Stimulated activated CD4-positive, alpha-beta T cell treated with anti-CD3 and anti-CD28 coated beads, Interleukin-12 subunit alpha, Interleukin-12 subunit beta, amount 100 ng/mL, for 4 hours (primary cell): Measurements from ENCODE around the gene OSER1.

Experiments
- DNase-seq: peaks from one replicate; pipeline ENCODE4 v3.0.0-alpha.2; 2020

OSER1 gene

GRCh38 chr20:44223721-44224120 lies 13.2 kb upstream of the OSER1 start:
- no peak for DNase-seq

DNA sequence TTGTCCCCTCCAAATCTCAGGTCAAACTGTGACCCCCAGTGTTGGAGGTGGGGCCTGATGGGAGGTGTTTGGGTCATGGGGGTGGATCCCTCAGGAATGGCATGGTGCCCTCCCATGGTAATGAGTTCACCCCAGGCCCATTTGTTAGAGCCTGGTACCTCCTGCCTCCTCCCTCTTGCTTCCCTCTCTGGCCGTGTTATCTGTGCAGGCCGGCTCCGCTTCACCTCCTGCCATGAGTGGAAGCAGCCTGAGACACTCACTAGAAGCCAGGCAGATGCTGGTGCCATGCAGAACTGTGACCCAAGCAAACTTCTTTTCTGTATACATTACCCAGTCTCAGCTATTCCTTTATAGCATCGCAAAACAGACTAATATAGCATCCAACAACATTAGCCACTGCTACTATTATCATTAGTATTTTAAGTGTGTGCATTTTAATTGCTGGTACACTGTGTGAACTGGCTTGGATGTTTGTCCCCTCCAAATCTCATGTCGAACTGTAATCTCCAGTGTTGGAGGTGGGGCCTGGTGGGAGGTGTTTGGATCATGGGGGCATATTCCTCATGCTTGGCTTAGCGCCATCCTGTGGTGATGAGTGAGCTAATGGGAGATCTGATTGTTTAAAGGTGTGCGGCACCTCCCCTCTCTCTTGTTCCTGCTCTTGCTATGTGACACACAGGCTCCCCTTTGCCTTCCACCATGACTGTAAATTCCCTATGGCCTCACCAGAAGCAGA lies 12.2 kb upstream of the OSER1 start:
- no peak for DNase-seq

DNA sequence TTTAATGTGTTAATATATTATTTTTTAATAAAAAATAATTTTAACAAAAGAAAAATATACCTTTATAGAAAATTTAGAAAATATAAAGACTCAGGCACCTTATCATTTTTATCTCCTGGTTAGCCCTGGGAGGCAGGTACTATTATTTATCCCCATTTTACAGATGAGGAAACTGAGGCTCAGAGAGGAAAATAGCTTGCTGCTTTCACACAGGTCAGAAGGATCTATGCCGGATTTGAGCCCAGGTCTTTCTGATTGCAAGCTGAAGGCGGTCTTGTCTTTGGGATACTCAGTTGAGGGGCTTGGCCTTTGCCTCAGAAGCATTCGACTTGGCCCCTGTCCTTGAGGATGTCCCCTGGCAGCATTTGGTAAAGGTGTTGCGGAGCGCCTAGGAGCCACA lies 11.5 kb upstream of the OSER1 start:
- DNase-seq = no peak

GRCh38 chr20:44221368-44221954 lies 10.9 kb upstream of the OSER1 start:
- no peak for DNase-seq

GRCh38 chr20:44219791-44220190 lies 9.2 kb upstream of the OSER1 start:
- DNase-seq = no peak

- no peak for DNase-seq
Measured at GRCh38 chr20:44219170-44219730, 8.7 kb upstream of the OSER1 start.

- no peak for DNase-seq
Measured at GRCh38 chr20:44218446-44218845, 7.9 kb upstream of the OSER1 start.

GRCh38 chr20:44217342-44218092 lies 6.9 kb upstream of the OSER1 start:
- DNase-seq = peak; percentile 55

GRCh38 chr20:44215125-44215524 lies 4.6 kb upstream of the OSER1 start:
- DNase-seq = peak; percentile 64

GRCh38 chr20:44212792-44213191 lies 2.2 kb upstream of the OSER1 start:
- no peak for DNase-seq

GRCh38 chr20:44211177-44212039 lies 837 bp upstream of the OSER1 start:
- DNase-seq = no peak

DNA sequence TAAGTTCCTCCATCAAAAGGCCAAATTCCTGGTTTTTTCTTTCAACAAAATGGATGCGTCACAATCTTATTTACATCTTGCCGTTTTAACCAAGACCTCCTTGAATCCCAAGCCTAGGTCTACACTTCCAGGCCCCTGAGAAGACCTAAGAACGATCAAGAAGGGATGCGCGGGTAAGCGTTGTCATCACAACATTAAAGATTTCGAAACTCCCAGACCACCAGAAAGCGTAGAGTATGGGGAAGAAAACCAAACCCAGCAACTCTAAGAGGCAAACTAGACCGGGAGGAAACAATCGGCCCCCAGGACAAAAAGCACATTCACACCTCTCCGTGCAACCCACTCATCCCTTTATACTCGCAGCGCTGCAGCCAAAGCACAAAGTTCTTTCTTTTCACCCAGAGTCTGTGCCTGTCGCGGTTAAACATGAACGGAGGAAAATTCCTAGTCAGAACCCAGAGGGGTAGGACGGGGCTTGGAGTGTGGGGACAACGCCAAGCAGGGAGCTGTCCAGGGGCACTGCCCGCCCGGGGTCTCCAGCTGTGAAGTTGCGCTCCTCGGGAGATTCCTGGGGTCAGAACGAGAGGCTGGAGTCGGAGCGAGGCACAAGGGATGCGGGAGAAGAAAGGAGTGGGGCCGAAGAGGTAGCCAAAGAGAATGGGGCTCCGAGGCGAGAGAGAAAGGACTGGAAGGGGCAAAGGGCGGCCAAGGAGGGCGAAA lies 725 bp downstream of the OSER1 start:
- DNase-seq = no peak

DNA sequence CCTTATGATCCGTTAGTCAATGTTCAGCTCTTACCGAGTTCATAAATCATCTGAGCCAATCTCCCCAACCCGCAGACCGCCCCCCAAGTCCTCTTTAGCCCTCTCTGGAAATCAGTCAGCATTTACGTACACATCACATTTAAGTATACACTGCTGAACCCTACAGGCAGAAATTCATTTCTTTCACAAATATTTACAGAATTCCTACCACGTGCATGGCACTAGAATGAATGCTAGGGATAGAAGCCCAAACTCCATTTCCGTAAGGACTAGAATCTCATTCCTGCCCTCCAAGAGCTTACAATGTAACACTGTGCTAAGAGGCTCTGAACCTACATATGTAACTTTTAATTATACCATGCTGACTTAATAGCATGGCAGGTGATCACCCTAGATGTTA lies 1.8 kb downstream of the OSER1 start:
- DNase-seq = no peak

GRCh38 chr20:44208165-44208564 lies 2.4 kb downstream of the OSER1 start:
- no peak for DNase-seq

DNA sequence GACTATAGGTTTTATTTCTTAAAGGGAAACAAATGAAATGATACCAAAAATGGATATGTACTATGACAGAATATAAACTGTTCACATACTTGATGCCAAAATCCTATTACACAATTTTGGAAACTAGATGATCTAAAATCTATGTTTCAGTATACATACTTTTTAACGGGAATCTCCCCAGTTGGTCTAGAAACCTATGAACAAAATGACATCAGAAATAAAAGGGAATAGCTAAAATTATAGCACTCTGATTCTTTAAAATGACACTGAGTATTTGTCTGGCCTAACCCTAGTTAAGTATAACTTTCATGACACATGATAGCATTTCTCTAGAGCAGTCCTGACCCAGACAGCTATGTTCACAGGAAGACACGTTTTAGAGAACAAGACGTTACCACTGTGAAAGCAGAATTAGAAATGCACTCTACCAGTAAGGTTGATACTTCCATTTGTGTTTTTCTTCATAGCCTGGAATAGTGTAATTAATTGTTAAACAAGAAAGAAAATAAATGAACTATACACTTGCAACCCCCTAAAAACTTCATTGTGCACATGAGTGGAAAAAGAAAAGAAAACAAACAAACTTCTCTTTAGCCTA lies 3.3 kb downstream of the OSER1 start:
- no peak for DNase-seq

- DNase-seq = no peak
Measured at GRCh38 chr20:44206132-44206531, 4.4 kb downstream of the OSER1 start.

DNA sequence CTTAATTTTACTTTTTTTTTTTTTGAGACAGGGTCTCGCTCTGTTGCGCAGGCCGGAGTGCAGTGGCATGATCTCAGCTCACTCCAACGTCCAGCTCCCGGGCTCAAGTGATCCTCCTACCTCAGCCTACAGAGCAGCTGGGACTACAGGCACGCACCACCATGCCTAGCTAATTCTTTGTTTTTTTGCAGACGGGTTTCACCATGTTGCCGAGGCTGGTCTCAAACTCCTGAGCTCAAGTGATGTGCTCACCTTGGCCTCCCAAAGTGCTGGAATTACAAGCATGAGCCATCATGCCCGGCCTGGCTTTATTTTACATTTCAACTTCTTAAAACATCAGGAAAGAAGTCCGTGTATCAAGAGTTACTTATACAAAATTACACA lies 5.7 kb downstream of the OSER1 start:
- no peak for DNase-seq

GRCh38 chr20:44204156-44204831 lies 6.3 kb downstream of the OSER1 start:
- no peak for DNase-seq

DNA sequence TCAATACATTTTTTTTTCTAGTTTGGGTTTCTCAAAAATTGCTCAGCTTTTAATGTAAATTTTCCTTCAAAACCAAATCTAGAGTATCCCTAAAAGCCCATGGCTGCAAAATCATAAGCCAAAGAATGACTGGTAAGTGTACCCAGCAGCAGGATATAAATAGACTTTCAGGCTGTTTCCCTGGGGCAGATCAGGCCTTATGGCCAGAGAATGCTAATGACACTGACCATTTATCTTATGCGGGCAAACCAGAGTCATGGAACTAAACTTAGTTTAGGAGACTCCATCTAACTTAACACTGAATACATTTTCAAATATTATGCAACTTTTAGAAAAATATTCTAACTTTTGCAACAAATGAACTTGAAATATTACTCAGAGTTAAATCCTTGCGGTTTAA lies 7.4 kb downstream of the OSER1 start:
- no peak for DNase-seq

GRCh38 chr20:44200983-44201382 lies 9.6 kb downstream of the OSER1 start:
- DNase-seq = no peak

DNA sequence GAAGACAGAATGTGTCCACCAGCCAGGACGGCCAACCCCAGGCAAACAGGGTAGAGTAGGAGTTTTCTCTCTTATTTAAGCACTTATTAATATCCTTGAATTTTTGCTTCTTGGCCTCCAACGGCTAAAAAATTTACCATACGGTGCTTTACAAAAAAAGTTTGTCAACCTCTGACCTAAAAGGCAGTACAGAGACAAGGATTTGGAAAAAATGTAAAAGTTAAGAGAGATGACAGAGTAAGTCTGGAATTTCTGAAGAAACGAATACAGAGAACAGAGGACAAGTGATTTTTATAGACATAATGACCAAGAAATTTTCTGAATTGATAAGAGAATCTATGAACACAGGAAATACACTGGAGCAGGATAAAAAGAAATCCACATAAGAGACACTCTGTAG lies 10.2 kb downstream of the OSER1 start:
- DNase-seq = no peak
